Activated T-helper 1 cell treated with anti-CD3 and anti-CD28 coated beads, Interleukin-12 subunit alpha, Interleukin-12 subunit beta, Interleukin-2, Interleukin-4 antibody, amounts not matched to agents 30 ng/mL and 10 ng/mL and 1 ng/mL, durations not matched to agents 14 hours and 24 hours and 36 hours (primary cell): ENCODE results near the gene DNALI1. TPM values are rescaled to one million over a fixed set of nuclear protein-coding genes. Genes with fewer than 3 reads are reported as not detected.
"Not testable (repeated sequence)": the region's sequence is repeated elsewhere in the genome, so short reads cannot be mapped to it uniquely, and the experiment has no call there.

ENCODE experiments used
- DNase-seq: peaks from one replicate; pipeline ENCODE4 v3.0.0; 2021; ENCODE audit warnings: low spot score
- H3K27ac Mint-ChIP-seq: one replicate; pipeline ENCODE4 v1.8.0; 2021; ENCODE audit warnings: mild to moderate bottlenecking, mixed read lengths
- H3K27me3 Mint-ChIP-seq: one replicate; pipeline ENCODE4 v1.8.0; 2022; ENCODE audit warnings: mild to moderate bottlenecking, moderate library complexity, mixed read lengths; ENCODE audit not compliant: insufficient read depth
- H3K36me3 Mint-ChIP-seq: one replicate; pipeline ENCODE4 v1.8.0; 2021; ENCODE audit warnings: low read depth, mixed read lengths
- H3K4me1 Mint-ChIP-seq: one replicate; pipeline ENCODE4 v1.8.0; 2021; ENCODE audit warnings: low read depth, mixed read lengths
- H3K4me3 Mint-ChIP-seq: one replicate; pipeline ENCODE4 v1.8.0; 2021; ENCODE audit warnings: mild to moderate bottlenecking, moderate library complexity, mixed read lengths
- H3K9me3 Mint-ChIP-seq: one replicate; pipeline ENCODE4 v1.8.0; 2021; ENCODE audit warnings: mixed read lengths
- intact Hi-C: fragments of 100-400 bp; cut with micrococcal nuclease; formaldehyde crosslinking; loops from one replicate; pipeline ENCODE4 v1.15.1; 2024
- total RNA-seq: library from RNA; stranded (reverse); gene quantifications from 2 replicates; pipeline ENCODE4 v1.2.3, GENCODE V29; 2022

DNALI1 gene
- total RNA-seq, result not detected in 2 replicates

- peak within 1 kb of the TSS; percentile 19 for H3K4me3 Mint-ChIP-seq
- intact Hi-C loops, result no loop called here
- peak; percentile 28 for DNase-seq
- peak within 1 kb of the TSS; percentile 3 for H3K27ac Mint-ChIP-seq
- peaks cover 41% of the 10 kb centered on the region for H3K4me1 Mint-ChIP-seq
- peaks cover 19% of the 10 kb centered on the region for H3K36me3 Mint-ChIP-seq
- H3K27me3 Mint-ChIP-seq, result no peaks in the 10 kb centered on the region
- peaks cover 4% of the 10 kb centered on the region for H3K9me3 Mint-ChIP-seq
Observed at GRCh38 chr1:37556712-37557196, at the start of gene DNALI1. Gene DNALI1, plus strand, starts transcription at chr1:37556940. Its CDS starts 55 bp downstream, at chr1:37556995.

DNA sequence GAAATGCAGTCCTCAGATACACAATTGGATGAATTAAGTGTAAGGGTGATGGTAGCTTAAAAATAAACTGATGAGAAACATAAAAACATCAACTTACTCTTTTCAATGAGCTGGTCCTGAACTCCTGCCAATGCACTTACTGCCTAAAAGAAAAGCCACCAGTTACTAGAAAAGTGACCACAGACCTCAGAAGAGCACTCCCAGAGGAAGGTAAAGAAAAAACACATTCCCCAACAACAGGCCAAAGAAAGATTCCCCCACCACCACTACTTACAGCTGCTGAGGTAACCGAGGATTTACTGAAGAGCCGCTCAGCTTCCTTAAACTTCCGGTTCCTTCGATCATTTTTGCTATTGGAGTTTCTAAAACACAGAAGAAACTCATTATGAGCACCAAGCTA is 47.6 kb upstream of the DNALI1 start:
- Mint-ChIP-seq H3K36me3 (peaks cover 36% of the 10 kb centered on the region), H3K27me3 (no peaks in the 10 kb centered on the region), H3K9me3 (no peaks in the 10 kb centered on the region), H3K4me1 (peaks cover 41% of the 10 kb centered on the region), H3K27ac (peak overlapping the region; percentile 8), H3K4me3 (no peak overlapping the region)
- intact Hi-C loops, result no loop called here
- DNase-seq, result no peak

DNA sequence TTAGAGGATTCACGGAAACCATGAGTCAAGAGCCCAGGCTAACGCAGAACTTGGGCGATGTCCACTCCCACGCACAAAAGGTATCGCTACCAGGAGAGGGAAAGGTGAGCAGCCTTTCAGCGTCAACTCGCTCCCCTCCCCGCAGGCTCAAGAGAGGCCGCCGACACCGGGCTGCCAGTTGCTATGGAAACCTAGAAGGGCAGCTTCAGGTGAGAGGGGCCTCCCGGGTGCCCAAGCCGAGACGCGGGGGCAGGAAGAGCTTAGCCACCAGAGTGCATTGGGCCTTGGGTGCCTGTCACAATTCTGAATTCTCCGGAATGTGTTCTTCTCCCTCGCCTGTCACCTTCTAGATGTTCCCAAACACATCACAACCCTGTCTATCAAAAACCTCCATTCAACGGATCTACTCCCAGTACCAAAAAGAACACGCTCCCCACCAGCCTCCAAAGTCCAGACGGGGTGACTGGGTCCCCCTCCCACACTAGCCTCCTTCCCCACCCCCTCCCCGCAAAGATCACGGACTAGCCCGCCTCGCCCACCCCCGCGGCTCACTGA is 42.9 kb upstream of the DNALI1 start:
- intact Hi-C loops, result loop anchor here (1.0 to 10.0 kb wide), 7 partner anchors 27 to 291 kb away; partner anchors contain the start of genes C1orf122, CDCA8, GNL2 and SNIP1
- DNase-seq, result peak; percentile 20
- Mint-ChIP-seq H3K36me3 (peaks cover 20% of the 10 kb centered on the region), H3K27ac (peak overlapping the region; percentile 96), H3K4me3 (peak overlapping the region; percentile 96), H3K4me1 (peaks cover 45% of the 10 kb centered on the region), H3K9me3 (no peaks in the 10 kb centered on the region), H3K27me3 (no peaks in the 10 kb centered on the region)

DNA sequence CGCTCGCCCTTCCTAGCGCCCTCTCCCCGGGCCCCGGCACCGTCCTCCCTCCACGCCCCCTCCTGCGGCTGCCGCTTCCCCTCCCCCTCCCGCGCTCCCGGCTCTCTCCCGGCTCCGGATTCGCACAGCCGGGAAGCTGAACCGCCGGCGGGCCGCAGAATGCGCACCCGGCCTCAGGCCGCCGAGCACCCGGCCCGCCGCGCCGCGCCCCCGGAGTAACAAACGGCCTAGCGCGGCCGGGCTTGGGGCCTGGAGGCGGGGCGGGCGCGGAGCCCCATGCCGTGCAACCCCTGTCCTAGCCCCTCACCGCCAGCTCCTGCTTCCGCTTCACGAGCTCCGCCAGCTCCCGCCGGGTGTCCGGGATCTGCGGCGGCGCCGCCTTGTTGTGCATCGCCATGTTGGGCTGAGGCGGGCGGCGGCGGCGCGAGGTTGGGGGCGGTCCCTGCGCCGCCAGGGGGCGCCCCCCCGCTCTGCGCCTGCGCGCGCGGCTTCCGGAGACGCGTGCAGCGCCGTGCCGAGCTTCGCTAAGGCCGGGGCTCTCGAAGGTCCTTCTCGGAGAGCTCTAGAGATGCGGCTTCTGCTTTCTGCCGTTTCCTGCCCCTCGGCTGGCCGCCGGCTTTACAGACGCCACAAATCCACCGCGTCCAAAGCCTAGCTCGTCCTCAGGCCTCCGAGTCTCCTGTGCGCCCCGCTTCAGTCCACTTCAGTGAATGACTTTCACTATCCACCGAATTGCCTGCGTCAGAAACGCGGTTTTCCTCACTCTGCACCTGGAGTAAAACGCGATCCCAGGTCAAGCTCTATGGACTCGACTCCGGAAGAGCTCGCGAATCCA is 42.2 kb upstream of the DNALI1 start, which contains the start of gene MEAF6:
Gene MEAF6 (minus strand): TSS at position 417 of the 835 bp plus-strand sequence. CDS start 20 bp downstream, at position 397.
- no peaks in the 10 kb centered on the region for H3K9me3 Mint-ChIP-seq
- peaks cover 15% of the 10 kb centered on the region for H3K36me3 Mint-ChIP-seq
- peak within 1 kb of the TSS; percentile 96 for H3K4me3 Mint-ChIP-seq
- H3K27me3 Mint-ChIP-seq, result no peaks in the 10 kb centered on the region
- peak; percentile 84 for DNase-seq
- intact Hi-C loops, result loop anchor here (1.0 to 10.0 kb wide), 7 partner anchors 28 to 290 kb away; partner anchors contain the start of genes C1orf122, CDCA8, GNL2 and SNIP1
- peaks cover 45% of the 10 kb centered on the region for H3K4me1 Mint-ChIP-seq
- H3K27ac Mint-ChIP-seq, result peak within 1 kb of the TSS; percentile 96

- peak overlapping the region; percentile 89 for H3K27ac Mint-ChIP-seq
- intact Hi-C loops, result loop anchor here (2.0 to 10.0 kb wide), 2 partner anchors 29 to 289 kb away; partner anchors contain the start of genes C1orf122 and YRDC
- H3K27me3 Mint-ChIP-seq, result no peaks in the 10 kb centered on the region
- peak overlapping the region; percentile 89 for H3K4me3 Mint-ChIP-seq
- H3K9me3 Mint-ChIP-seq, result no peaks in the 10 kb centered on the region
- H3K4me1 Mint-ChIP-seq, result peaks cover 49% of the 10 kb centered on the region
- no peak for DNase-seq
- H3K36me3 Mint-ChIP-seq, result peaks cover 15% of the 10 kb centered on the region
Observed at GRCh38 chr1:37515185-37516034, 41.3 kb upstream of the DNALI1 start.

- DNase-seq, result no peak
- peaks cover 41% of the 10 kb centered on the region for H3K4me1 Mint-ChIP-seq
- intact Hi-C loops, result loop anchor here (10.0 kb wide), 1 partner anchor 287 kb away; the partner anchor contains the start of genes C1orf122 and YRDC
- peaks cover 5% of the 10 kb centered on the region for H3K36me3 Mint-ChIP-seq
- H3K9me3 Mint-ChIP-seq, result no peaks in the 10 kb centered on the region
- no peaks in the 10 kb centered on the region for H3K27me3 Mint-ChIP-seq
- H3K4me3 Mint-ChIP-seq, result no peak overlapping the region
- no peak overlapping the region for H3K27ac Mint-ChIP-seq
Observed at GRCh38 chr1:37517569-37517968, 39.2 kb upstream of the DNALI1 start.

- not testable (repeated sequence) for H3K27me3 Mint-ChIP-seq, H3K36me3 Mint-ChIP-seq, DNase-seq, H3K9me3 Mint-ChIP-seq, H3K27ac Mint-ChIP-seq, H3K4me3 Mint-ChIP-seq
- intact Hi-C loops, result loop anchor here (10.0 kb wide), 1 partner anchor 287 kb away; the partner anchor contains the start of genes C1orf122 and YRDC
- peaks cover 34% of the 10 kb centered on the region for H3K4me1 Mint-ChIP-seq
Observed at GRCh38 chr1:37518241-37518640, 38.5 kb upstream of the DNALI1 start.

- intact Hi-C loops, result loop anchor here (10.0 kb wide), 1 partner anchor 286 kb away; the partner anchor contains the start of genes C1orf122 and YRDC
- not testable (repeated sequence) for H3K36me3 Mint-ChIP-seq
Observed at GRCh38 chr1:37518929-37519328, 37.8 kb upstream of the DNALI1 start.

DNA sequence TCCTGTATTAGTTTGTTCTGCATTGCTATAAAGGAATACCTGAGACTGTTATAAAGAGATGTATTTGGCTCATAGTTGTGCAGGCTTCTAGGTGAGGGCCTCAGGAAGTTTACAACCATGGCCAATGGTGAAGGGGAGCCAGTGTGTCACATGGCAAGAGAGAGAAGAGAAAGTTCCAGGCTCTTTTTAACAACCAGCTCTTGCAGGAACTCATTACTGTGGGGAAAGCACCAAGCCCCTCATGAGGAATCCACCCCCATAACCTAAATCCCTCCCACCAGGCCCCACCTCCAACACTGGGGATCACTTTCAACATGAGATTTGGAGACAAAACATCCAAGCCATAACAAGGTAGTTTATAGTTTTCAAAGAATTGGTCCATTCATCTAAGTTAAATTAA is 37.1 kb upstream of the DNALI1 start:
- H3K27me3 Mint-ChIP-seq, result no peaks in the 10 kb centered on the region
- H3K9me3 Mint-ChIP-seq, result no peaks in the 10 kb centered on the region
- H3K36me3 Mint-ChIP-seq, result peaks cover 2% of the 10 kb centered on the region
- peaks cover 25% of the 10 kb centered on the region for H3K4me1 Mint-ChIP-seq
- intact Hi-C loops, result loop anchor here (10.0 kb wide), 1 partner anchor 285 kb away; the partner anchor contains the start of genes C1orf122 and YRDC
- H3K4me3 Mint-ChIP-seq, result peak overlapping the region; percentile 81
- H3K27ac Mint-ChIP-seq, result peak overlapping the region; percentile 47
- DNase-seq, result no peak

More at GRCh38 chr1:37518929-37519328, 37.8 kb upstream of the DNALI1 start:
- peak; percentile 1 for DNase-seq
- Mint-ChIP-seq H3K4me3 (peak overlapping the region; percentile 81), H3K4me1 (peaks cover 27% of the 10 kb centered on the region), H3K27ac (peak overlapping the region; percentile 47)
- not testable (repeated sequence) for H3K27me3 Mint-ChIP-seq, H3K9me3 Mint-ChIP-seq

DNA sequence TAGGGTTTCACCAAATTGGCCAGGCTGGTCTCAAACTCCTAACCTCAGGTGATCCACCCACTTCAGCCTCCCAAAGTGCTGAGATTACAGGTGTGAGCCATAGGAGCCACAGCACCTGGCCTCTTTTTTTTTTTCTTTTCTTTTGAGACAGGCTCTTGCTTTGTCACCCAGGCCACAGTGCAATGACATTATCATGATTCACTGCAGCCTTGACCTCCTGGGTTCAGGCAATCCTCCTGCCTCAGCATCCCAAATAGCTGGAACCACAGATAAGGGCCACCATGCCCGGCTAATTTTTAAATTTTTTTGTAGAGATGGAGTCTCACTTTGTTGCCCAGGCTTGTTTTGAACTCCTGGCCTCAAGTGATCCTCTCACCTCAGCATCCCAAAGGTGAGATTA is 26.9 kb upstream of the DNALI1 start:
- H3K36me3 Mint-ChIP-seq, H3K9me3 Mint-ChIP-seq, intact Hi-C loops, DNase-seq, H3K4me3 Mint-ChIP-seq, H3K4me1 Mint-ChIP-seq, H3K27ac Mint-ChIP-seq, H3K27me3 Mint-ChIP-seq: not testable (repeated sequence)

- H3K4me3 Mint-ChIP-seq, intact Hi-C loops: not testable (repeated sequence)
Observed at GRCh38 chr1:37532418-37533156, 24.2 kb upstream of the DNALI1 start.

More at GRCh38 chr1:37532418-37533156, 24.2 kb upstream of the DNALI1 start:
- not testable (repeated sequence) for H3K27ac Mint-ChIP-seq, H3K9me3 Mint-ChIP-seq, DNase-seq, H3K27me3 Mint-ChIP-seq
- peaks cover 11% of the 10 kb centered on the region for H3K4me1 Mint-ChIP-seq
- H3K36me3 Mint-ChIP-seq, result peaks cover 18% of the 10 kb centered on the region
